Cerebellar nuclear complex (tissue), 1 donor: Measurements from ENCODE around the gene PGC.

ENCODE experiments used
- DNase-seq, 2 experiments: peaks; one replicate each; lab custom pipeline; 2025; lab: John Stamatoyannopoulos, UW

PGC gene

GRCh38 chr6:41697861-41698781, 49.1 kb downstream of the PGC start:
- DNase-seq = no peak

- no peak for DNase-seq
Measured at GRCh38 chr6:41696788-41697187, 50.4 kb downstream of the PGC start.

GRCh38 chr6:41695825-41696224, 51.4 kb downstream of the PGC start:
- DNase-seq = no peak

GRCh38 chr6:41694815-41695526, 52.2 kb downstream of the PGC start:
- DNase-seq = no peak

GRCh38 chr6:41693281-41694240, 53.6 kb downstream of the PGC start:
- DNase-seq = no peak

- no peak for DNase-seq
Measured at GRCh38 chr6:41692730-41693129, 54.5 kb downstream of the PGC start.

- no peak for DNase-seq
Measured at GRCh38 chr6:41692080-41692675, 55.0 kb downstream of the PGC start.

- no peak for DNase-seq
Measured at GRCh38 chr6:41691426-41692079, 55.6 kb downstream of the PGC start.

GRCh38 chr6:41690541-41691330, 56.5 kb downstream of the PGC start:
- no peak for DNase-seq

GRCh38 chr6:41689171-41690008, 57.8 kb downstream of the PGC start:
- DNase-seq = no peak

GRCh38 chr6:41688256-41688965, 58.8 kb downstream of the PGC start:
- no peak for DNase-seq

- no peak for DNase-seq
Measured at GRCh38 chr6:41687501-41688175, 59.6 kb downstream of the PGC start.
